ENCODE results near the gene ANKRD6. TPM values are rescaled to one million over a fixed set of nuclear protein-coding genes. Genes with fewer than 3 reads are reported as not detected.

Gene ANKRD6
- total RNA-seq, 1 experiment from 2014 or later = 5.6 TPM

GRCh38 chr6:89411145-89412070 is 21.5 kb upstream of the ANKRD6 start:
- H4K5ac ChIP-seq (ENCODE audit: insufficient read length, low read depth, low read length) = no peak overlapping the region
- peak overlapping the region; percentile 39; the same call in 1 of the 2 replicates for H3K14ac ChIP-seq (ENCODE audit: insufficient read depth, low read length)
- no peak overlapping the region for H3K56ac ChIP-seq (ENCODE audit: insufficient read length, low read depth, low read length)
- Mint-ChIP-seq H3K36me3 (ENCODE audit: insufficient read depth in 1 of 3, low read depth in 3 of 3) (no peaks in the 10 kb centered on the region), H3K4me1 (peaks cover 38 to 44% of the 10 kb centered on the region in 2 experiments), H3K27ac (peak overlapping the region in 1 of 3 experiments; percentile 78; a peak in 2 of 7 replicates), H3K9me3 (no peaks in the 10 kb centered on the region; a peak in 1 of 5 replicates), H3K4me3 (peak overlapping the region; percentile 79 to 90), H3K27me3 (ENCODE audit: low read depth) (peaks cover 58% of the 10 kb centered on the region)
- no CpG with 5 or more reads among the region's 93 CpGs for WGBS (ENCODE audit: extremely low coverage, insufficient read length, low lambda C conversion rate)
- peaks cover 7% of the 10 kb centered on the region; the same call in 1 of the 2 replicates for H3K4me1 ChIP-seq (ENCODE audit: insufficient read depth, low read length)
- H3K79me1 ChIP-seq (ENCODE audit: insufficient read depth, low read depth, low read length, poor library complexity, severe bottlenecking) = no peaks in the 10 kb centered on the region
- TF ChIP-seq CTCF (conservative IDR thresholded peaks at IDR 0.05) = no peak
- peak overlapping the region; percentile 43 for H3K9ac ChIP-seq (ENCODE audit: extremely low read depth, insufficient read length, low read length)
- H2BK20ac ChIP-seq (ENCODE audit: low read depth, low read length, poor library complexity, severe bottlenecking) = no peak overlapping the region
- H3K4ac ChIP-seq (ENCODE audit: low read depth, low read length) = no peak overlapping the region
- no peaks in the 10 kb centered on the region for H3K9me3 ChIP-seq (ENCODE audit: control insufficient read depth, low read depth, low read length)
- no peak overlapping the region for H2BK120ac ChIP-seq (ENCODE audit: low read depth, low read length, poor library complexity, severe bottlenecking)
- no peaks in the 10 kb centered on the region; the same call in 1 of the 2 replicates for H3K79me2 ChIP-seq (ENCODE audit: insufficient read depth, low read length)
- no peak overlapping the region for H2BK12ac ChIP-seq (ENCODE audit: insufficient read length, low read depth, low read length)
- peak overlapping the region; percentile 86 for H3K18ac ChIP-seq (ENCODE audit: insufficient read length, low read depth, low read length)
- H3K27me3 ChIP-seq (ENCODE audit: insufficient read depth, low read length) = peaks cover 5% of the 10 kb centered on the region; the same call in 1 of the 2 replicates
- no peak overlapping the region for H4K91ac ChIP-seq (ENCODE audit: insufficient read length, low read depth, low read length)
- H3K23ac ChIP-seq (ENCODE audit: insufficient read length, low read depth, low read length) = no peak overlapping the region
- no peak overlapping the region for H2AFZ ChIP-seq (ENCODE audit: low read length)
- peaks cover 23% of the 10 kb centered on the region for H3K23me2 ChIP-seq (ENCODE audit: insufficient read length, low read depth, low read length, poor library complexity, severe bottlenecking)
- peak; percentile 67 for DNase-seq
- H2AK5ac ChIP-seq (ENCODE audit: insufficient read length, low read length) = no peak overlapping the region
- H3T11ph ChIP-seq (ENCODE audit: low read length) = no peak overlapping the region
- no peak overlapping the region for H4K8ac ChIP-seq (replicated peaks; ENCODE audit: insufficient read length, low read depth, low read length)
- peak overlapping the region; percentile 97 for H3K4me2 ChIP-seq (ENCODE audit: insufficient read depth, insufficient read length, low read length)
- no peak overlapping the region for H2BK5ac ChIP-seq (ENCODE audit: insufficient read length, low read length)
- H3K27ac ChIP-seq (ENCODE audit: insufficient read length, low read depth, low read length) = no peak overlapping the region
- H2BK15ac ChIP-seq (ENCODE audit: low read depth, low read length) = no peak overlapping the region
- H4K20me1 ChIP-seq (ENCODE audit: control insufficient read depth, insufficient read depth, insufficient read length) = no peaks in the 10 kb centered on the region
